ENCODE data around the gene AKAP3.

DNA sequence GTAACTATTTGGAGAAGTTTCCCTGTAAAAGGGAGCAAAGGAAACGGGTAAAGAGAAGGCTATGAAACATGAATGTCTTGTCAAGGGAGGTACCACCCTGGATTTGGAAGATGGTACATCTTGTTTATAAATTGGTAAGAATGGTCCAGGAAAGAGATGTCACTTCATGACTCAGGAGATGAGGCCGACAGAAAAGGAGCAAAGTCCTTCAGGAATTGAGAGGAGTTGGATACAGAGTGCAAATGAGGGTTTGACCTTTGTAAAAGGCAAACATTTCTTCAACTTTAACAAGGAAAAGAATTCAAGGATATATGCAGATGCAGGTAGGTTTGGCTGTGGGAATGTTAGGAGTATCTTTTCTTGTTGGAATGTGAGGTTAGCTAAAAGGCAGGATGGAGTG lies 30.9 kb upstream of the AKAP3 start:
- TF ChIP-seq CTCF (IDR thresholded peaks at IDR 0.05) (no peak), POLR2A (IDR thresholded peaks at IDR 0.05) (no peak)
